ENCODE results near the gene NME7. TPM values are rescaled to one million over a fixed set of nuclear protein-coding genes. Genes with fewer than 3 reads are reported as not detected.

The NME7 gene
- polyA plus RNA-seq, 4 donors, result 2.2 to 18.8 (median 8.8) TPM

DNA sequence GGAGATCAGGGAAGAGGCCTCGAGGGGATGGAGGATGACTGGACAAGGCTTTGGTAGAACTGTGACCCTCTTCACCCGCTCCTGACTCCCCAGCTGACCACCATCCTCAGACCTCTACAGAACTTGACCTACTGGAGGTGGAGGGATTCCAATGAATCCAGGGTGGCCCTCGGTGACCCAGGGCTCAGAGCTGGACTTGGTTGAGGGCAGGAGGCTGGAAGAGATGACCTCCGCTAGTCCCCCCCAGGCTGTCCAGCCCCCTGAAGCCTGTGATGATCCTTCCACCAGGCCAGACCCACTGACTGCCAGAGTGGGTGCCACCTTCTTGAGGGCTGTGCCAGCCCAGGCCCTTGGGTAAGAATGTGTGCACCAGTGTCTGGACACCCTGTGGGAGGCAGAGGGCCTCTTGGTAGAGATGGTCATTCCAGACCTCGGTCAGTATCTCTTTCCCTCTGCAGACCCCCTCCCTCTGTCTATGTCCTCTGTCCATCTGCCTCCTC lies 216.2 kb downstream of the NME7 start:
- H3K4me1 ChIP-seq (ENCODE audit: control insufficient read depth in 3 of 3, insufficient read depth in 2 of 3, low read depth in 1 of 3, low read length in 2 of 3), result peaks cover 0 to 54% (median 2%) of the 10 kb centered on the region in 3 donors

DNA sequence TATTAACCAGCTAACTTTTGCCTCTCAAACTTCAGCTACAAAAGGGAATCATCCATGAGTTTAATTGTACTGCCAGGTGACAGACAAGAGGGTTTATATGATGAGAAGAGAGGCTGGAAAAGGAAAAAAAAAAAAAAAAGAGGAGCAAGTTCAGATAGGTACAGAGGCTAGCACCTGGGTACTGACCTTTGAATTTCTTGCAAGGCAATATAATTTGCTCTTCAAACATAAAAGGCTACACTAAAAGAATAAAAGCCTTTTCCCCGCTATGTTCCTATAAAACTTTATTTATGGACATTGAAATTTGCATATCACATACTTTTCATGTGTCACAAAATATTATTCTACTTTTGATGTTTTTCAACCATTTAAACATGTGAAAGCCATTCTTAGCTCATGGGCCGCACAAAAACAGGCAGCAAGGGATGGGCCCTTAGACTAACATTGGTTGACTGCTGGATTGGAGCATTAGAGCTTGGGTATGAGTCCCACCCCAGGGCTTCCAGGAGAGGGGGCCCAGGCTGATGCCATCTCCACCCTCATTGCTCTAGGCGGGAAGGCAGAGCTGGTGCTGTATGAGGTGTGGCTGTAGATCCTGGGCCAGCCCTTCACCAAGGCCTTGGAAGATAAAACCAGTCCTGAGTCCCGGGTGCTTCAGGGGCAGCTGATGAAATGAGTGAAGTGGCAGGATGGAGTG lies 216.8 kb downstream of the NME7 start:
- Histone ChIP-seq H3K27me3 (ENCODE audit: control insufficient read depth in 3 of 3, insufficient read depth in 3 of 3, low read length in 3 of 3) (no peaks in the 10 kb centered on the region), H3K9me3 (ENCODE audit: control insufficient read depth in 2 of 2, insufficient read depth in 1 of 2, low read depth in 1 of 2, low read length in 1 of 2) (peaks cover 0 to 4% of the 10 kb centered on the region in 2 donors), H3K36me3 (ENCODE audit: control insufficient read depth in 3 of 3, insufficient read depth in 2 of 3, low read depth in 1 of 3, low read length in 3 of 3) (no peaks in the 10 kb centered on the region), H3K4me3 (ENCODE audit: low read depth in 1 of 3, low read length in 3 of 3) (no peak overlapping the region), H3K4me1 (ENCODE audit: control insufficient read depth in 3 of 3, insufficient read depth in 2 of 3, low read depth in 1 of 3, low read length in 2 of 3) (peaks cover 0 to 55% (median under 1%) of the 10 kb centered on the region in 3 donors), H3K27ac (ENCODE audit: low read depth in 1 of 3, low read length in 2 of 3) (peak overlapping the region in 2 of 3 donors; percentile 55 to 58)
- 15 to 57% (median 40%) methylated on average over 4 of the region's 4 CpGs for WGBS, 3 donors
- peak; percentile 73 to 75 for DNase-seq
- FAIRE-seq, result no peak

More for the DNA sequence above, 216.2 kb downstream of the NME7 start:
- H3K36me3 ChIP-seq (ENCODE audit: control insufficient read depth in 3 of 3, insufficient read depth in 2 of 3, low read depth in 1 of 3, low read length in 3 of 3), result no peaks in the 10 kb centered on the region
- DNase-seq, result no peak
- no peak overlapping the region for H3K4me3 ChIP-seq (ENCODE audit: low read depth in 1 of 3, low read length in 3 of 3)
- H3K27me3 ChIP-seq (ENCODE audit: control insufficient read depth in 3 of 3, insufficient read depth in 3 of 3, low read length in 3 of 3), result no peaks in the 10 kb centered on the region
- H3K9me3 ChIP-seq (ENCODE audit: control insufficient read depth in 2 of 2, insufficient read depth in 1 of 2, low read depth in 1 of 2, low read length in 1 of 2), result peaks cover 0 to 4% of the 10 kb centered on the region in 2 donors
- no peak for FAIRE-seq
- WGBS, 3 donors, result 83 to 90% (median 88%) methylated on average over 5 of the region's 5 CpGs
- H3K27ac ChIP-seq (ENCODE audit: low read depth in 1 of 3, low read length in 2 of 3), result peak overlapping the region in 2 of 3 donors; percentile 38 to 58

DNA sequence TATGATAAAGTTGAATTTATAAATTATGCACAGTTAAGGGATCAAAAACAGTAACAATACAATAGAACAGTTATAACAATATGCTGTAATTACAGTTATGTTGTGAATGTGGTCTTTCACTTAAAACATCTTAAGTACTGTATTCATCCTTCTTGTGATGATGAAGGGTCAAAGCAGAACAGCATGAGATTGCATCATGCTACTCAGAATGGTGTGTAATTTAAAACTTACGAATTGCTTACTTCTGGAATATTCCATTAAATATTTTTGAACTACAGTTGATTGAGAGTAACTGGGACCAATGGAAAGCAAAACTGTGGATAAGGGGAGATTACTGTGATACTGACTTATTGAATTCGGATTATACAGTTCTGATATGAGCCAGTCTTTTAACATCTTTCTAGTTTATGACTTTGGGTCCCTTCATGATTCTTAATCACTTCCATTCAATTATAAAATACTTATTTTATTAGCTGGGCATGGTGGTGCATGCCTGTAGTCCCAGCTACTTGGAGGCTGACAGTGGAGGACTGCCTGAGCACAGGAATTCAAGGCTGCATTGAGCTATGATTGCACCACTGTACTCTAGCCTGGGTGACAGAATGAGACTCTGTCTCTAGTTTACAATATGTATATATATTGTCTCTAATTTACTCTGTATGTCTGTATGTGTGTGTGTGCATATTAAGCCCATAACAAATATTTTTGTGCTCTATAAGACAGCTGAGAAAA lies 217.9 kb downstream of the NME7 start:
- Histone ChIP-seq H3K36me3 (ENCODE audit: control insufficient read depth in 3 of 3, insufficient read depth in 2 of 3, low read depth in 1 of 3, low read length in 3 of 3) (no peaks in the 10 kb centered on the region), H3K27me3 (ENCODE audit: control insufficient read depth in 3 of 3, insufficient read depth in 3 of 3, low read length in 3 of 3) (no peaks in the 10 kb centered on the region), H3K4me1 (ENCODE audit: control insufficient read depth in 3 of 3, insufficient read depth in 2 of 3, low read depth in 1 of 3, low read length in 2 of 3) (peaks cover 0 to 53% (median 0%) of the 10 kb centered on the region in 3 donors), H3K27ac (ENCODE audit: low read depth in 1 of 3, low read length in 2 of 3) (peak overlapping the region in 1 of 3 donors; percentile 55), H3K9me3 (ENCODE audit: control insufficient read depth in 2 of 2, insufficient read depth in 1 of 2, low read depth in 1 of 2, low read length in 1 of 2) (peaks cover 0 to 4% of the 10 kb centered on the region in 2 donors), H3K4me3 (ENCODE audit: low read depth in 1 of 3, low read length in 3 of 3) (no peak overlapping the region)
- FAIRE-seq, result no peak
- no peak for DNase-seq
- 62 to 69% (median 62%) methylated on average over 2 of the region's 2 CpGs for WGBS, 3 donors

DNA sequence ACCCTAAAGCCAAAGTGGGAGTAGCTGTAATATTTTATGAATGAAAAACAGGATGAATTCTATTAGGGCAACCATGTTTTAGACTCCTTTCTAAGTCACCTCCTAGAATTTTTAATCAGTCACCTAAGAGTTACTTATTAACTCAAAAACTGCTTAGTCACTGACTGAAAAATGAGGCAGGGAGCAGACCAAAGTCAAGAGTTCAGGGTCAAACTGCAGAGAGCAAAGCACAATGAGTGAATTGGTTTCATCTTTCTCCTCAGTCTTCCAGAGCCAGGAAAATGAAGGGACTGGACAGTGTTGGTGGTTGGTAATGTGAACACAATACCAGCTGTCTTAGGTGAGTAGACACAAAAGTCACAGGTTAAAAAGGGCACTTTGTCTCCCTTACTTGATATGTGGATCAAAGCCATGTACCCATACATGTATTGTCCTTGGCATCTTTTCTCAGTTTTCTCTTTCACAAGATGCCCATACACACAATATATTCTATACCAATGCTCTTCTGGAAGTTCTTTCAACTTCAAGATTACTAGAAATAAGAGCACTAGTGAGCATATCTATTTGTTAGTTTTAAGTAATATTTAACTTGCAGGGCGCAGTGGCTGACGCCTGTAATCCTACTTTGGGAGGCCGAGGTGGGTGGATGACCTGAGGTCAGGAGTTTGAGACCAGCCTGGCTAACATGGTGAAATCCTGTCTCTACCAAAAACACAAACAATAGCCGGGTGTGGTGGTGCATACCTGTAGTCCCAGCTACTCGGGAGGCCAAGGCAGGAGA lies 218.9 kb downstream of the NME7 start:
- Histone ChIP-seq H3K36me3 (ENCODE audit: control insufficient read depth in 3 of 3, insufficient read depth in 2 of 3, low read depth in 1 of 3, low read length in 3 of 3) (no peaks in the 10 kb centered on the region), H3K27ac (ENCODE audit: low read depth in 1 of 3, low read length in 2 of 3) (peak overlapping the region in 2 of 3 donors; percentile 34 to 90), H3K27me3 (ENCODE audit: control insufficient read depth in 3 of 3, insufficient read depth in 3 of 3, low read length in 3 of 3) (no peaks in the 10 kb centered on the region), H3K9me3 (ENCODE audit: control insufficient read depth in 2 of 2, insufficient read depth in 1 of 2, low read depth in 1 of 2, low read length in 1 of 2) (peaks cover 0 to 4% of the 10 kb centered on the region in 2 donors), H3K4me1 (ENCODE audit: control insufficient read depth in 3 of 3, insufficient read depth in 2 of 3, low read depth in 1 of 3, low read length in 2 of 3) (peaks cover 0 to 62% (median 0%) of the 10 kb centered on the region in 3 donors), H3K4me3 (ENCODE audit: low read depth in 1 of 3, low read length in 3 of 3) (no peak overlapping the region)
- WGBS, 3 donors, result 41 to 71% (median 51%) methylated on average over 5 of the region's 5 CpGs
- FAIRE-seq, result no peak
- DNase-seq, result peak; percentile 86 to 93

DNA sequence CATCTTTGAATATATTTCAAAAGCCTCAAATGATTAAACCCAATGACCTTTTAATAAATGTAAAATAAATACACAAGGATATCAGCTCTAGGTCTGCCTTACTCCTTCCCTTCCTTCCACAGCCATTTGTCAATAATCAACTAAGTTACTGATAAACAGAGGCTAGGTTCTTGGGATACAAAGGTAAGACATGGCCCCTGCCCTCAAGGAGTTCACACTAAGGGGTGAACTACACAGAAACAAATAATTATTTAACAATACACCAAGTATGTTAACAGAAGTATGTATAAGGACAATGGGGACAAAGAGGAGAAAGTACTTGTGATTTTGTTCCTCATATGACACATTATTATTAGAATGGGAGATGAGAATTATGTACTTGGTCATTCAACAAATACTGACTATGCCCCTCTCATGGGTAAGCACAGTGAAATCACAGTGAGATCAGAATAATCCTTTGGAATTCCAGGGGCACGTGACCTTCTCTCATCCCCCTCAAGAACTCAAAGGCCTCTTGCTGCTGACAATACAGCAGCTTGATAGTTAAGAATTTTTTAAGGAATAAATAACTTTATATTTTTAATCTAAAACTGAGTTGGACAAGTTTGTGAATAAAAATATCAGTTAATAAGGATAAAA lies 220.9 kb downstream of the NME7 start:
- FAIRE-seq, result no peak
- Histone ChIP-seq H3K4me1 (ENCODE audit: control insufficient read depth in 3 of 3, insufficient read depth in 2 of 3, low read depth in 1 of 3, low read length in 2 of 3) (peaks cover 0 to 78% (median 2%) of the 10 kb centered on the region in 3 donors), H3K27me3 (ENCODE audit: control insufficient read depth in 3 of 3, insufficient read depth in 3 of 3, low read length in 3 of 3) (no peaks in the 10 kb centered on the region), H3K9me3 (ENCODE audit: control insufficient read depth in 2 of 2, insufficient read depth in 1 of 2, low read depth in 1 of 2, low read length in 1 of 2) (peaks cover 0 to 4% of the 10 kb centered on the region in 2 donors), H3K27ac (ENCODE audit: low read depth in 1 of 3, low read length in 2 of 3) (peak overlapping the region in 2 of 3 donors; percentile 41 to 90), H3K36me3 (ENCODE audit: control insufficient read depth in 3 of 3, insufficient read depth in 2 of 3, low read depth in 1 of 3, low read length in 3 of 3) (no peaks in the 10 kb centered on the region), H3K4me3 (ENCODE audit: low read depth in 1 of 3, low read length in 3 of 3) (no peak overlapping the region)
- peak; percentile 66 to 75 for DNase-seq
- WGBS, 3 donors, result 55 to 79% (median 72%) methylated on average over 1 of the region's 1 CpG

DNA sequence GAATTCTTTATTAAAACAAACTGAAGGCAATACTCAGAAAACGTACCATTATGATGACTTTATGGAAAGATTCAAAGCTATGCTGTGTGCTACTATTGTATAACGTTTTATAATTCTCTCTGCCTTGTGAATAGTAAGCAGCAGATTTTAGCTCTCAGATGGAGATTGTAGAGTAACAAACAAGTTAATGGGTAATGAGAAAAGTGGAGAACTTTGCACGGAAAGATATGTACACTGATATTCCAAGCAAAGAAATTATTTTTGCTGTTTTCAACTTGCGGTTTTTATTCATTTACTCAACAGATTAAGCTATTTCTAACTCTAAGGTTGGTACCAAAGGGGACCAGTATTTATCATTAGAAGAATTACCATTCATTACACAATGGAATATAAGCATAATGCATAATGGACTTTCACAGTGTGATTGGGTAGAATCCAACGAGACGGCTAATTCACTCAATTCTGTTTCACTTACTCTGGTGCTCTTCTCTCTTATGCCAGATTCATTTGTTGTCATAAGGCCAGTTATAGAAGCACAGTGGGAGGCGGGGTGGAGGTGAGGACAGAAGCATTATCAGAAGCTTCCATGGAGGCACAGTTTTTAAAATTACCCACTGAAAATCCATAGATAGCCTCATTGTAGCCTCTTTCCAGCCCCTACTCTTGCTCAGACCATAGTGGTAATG lies 222.5 kb downstream of the NME7 start:
- 16 to 68% (median 38%) methylated on average over 7 of the region's 7 CpGs for WGBS, 3 donors
- H3K27ac ChIP-seq (ENCODE audit: low read depth in 1 of 3, low read length in 2 of 3), result peak overlapping the region in 2 of 3 donors; percentile 74 to 90
- H3K4me1 ChIP-seq (ENCODE audit: control insufficient read depth in 3 of 3, insufficient read depth in 2 of 3, low read depth in 1 of 3, low read length in 2 of 3), result peaks cover 0 to 65% (median 2%) of the 10 kb centered on the region in 3 donors
- no peak overlapping the region for H3K4me3 ChIP-seq (ENCODE audit: low read depth in 1 of 3, low read length in 3 of 3)
- H3K9me3 ChIP-seq (ENCODE audit: control insufficient read depth in 2 of 2, insufficient read depth in 1 of 2, low read depth in 1 of 2, low read length in 1 of 2), result peaks cover 0 to 4% of the 10 kb centered on the region in 2 donors
- DNase-seq (peak; percentile 58 to 61), FAIRE-seq (no peak)
- H3K27me3 ChIP-seq (ENCODE audit: control insufficient read depth in 3 of 3, insufficient read depth in 3 of 3, low read length in 3 of 3), result no peaks in the 10 kb centered on the region
- no peaks in the 10 kb centered on the region for H3K36me3 ChIP-seq (ENCODE audit: control insufficient read depth in 3 of 3, insufficient read depth in 2 of 3, low read depth in 1 of 3, low read length in 3 of 3)

DNA sequence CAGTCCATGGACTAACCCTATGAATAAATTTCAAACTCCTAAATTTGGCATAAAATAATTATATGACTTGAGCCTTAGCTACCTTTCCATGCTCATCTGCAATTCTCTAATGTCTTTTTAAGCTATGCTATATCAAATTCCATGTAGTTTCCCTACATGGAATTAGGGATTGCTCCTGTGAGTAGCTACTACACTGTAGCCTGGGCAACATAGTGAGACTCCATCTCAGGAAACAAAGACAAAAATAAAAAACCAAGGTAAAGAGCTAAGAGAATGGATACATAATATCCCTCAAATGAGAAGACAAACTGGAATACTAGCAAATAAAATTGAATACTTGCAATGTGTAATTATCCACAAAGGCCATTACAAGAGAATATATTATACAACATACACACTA lies 223.6 kb downstream of the NME7 start:
- H3K36me3 ChIP-seq (ENCODE audit: control insufficient read depth in 3 of 3, insufficient read depth in 2 of 3, low read depth in 1 of 3, low read length in 3 of 3), result no peaks in the 10 kb centered on the region
- FAIRE-seq (no peak), DNase-seq (no peak)
- H3K27ac ChIP-seq (ENCODE audit: low read depth in 1 of 3, low read length in 2 of 3), result peak overlapping the region in 1 of 3 donors; percentile 90
- H3K4me1 ChIP-seq (ENCODE audit: control insufficient read depth in 3 of 3, insufficient read depth in 2 of 3, low read depth in 1 of 3, low read length in 2 of 3), result peaks cover 0 to 57% (median 2%) of the 10 kb centered on the region in 3 donors
- H3K4me3 ChIP-seq (ENCODE audit: low read depth in 1 of 3, low read length in 3 of 3), result no peak overlapping the region
- H3K9me3 ChIP-seq (ENCODE audit: control insufficient read depth in 2 of 2, insufficient read depth in 1 of 2, low read depth in 1 of 2, low read length in 1 of 2), result peaks cover 0 to 2% of the 10 kb centered on the region in 2 donors
- H3K27me3 ChIP-seq (ENCODE audit: control insufficient read depth in 3 of 3, insufficient read depth in 3 of 3, low read length in 3 of 3), result no peaks in the 10 kb centered on the region

Data from small intestine (tissue), 7 donors.